ENCODE data around the gene MBNL2.

The MBNL2 gene

DNA sequence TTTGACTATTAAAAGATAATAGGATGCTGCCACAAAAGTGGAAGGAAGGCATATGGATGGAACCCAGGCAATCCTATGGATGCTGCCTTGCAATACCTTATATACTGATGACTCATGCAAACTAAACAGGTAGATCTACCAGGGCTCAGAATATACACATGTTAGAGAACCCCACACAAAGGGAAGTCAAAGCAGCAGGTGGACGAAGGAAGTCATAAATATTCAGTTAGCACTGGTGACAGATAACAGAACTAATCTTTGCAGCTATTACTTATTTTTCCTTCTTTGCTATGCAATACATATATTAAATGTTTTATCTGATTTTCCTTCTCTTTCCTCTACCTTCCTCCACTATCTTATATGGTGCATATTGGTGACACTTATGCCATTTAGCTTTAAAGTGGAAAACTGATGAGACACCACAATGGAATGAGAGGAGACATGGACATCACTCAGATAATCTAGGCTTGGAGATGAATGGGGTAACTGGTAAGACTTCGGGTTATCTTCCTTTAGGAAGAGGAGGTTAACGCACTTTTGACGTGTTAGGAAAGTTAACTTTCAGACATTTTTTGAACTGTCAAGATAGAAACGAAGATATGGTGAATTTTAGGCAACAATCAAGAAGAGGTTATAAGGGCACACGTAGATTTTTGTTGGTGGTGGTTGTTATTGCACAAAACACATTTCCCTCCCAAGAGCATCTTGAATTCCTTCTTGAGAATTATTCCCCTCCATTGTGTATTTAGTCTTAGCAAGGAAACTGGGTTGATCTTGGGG is 39.8 kb upstream of the MBNL2 start:
- H3K27ac ChIP-seq (replicated peaks; ENCODE audit: low read length), result no peak overlapping the region
- H2BK120ac ChIP-seq (ENCODE audit: low read depth, low read length), result no peak overlapping the region
- H3K27me3 ChIP-seq (ENCODE audit: control insufficient read depth in 3 of 3, insufficient read depth in 3 of 3, low read depth in 1 of 3, low read length in 3 of 3), result peaks cover 0 to 7% (median 0%) of the 10 kb centered on the region in 3 experiments
- peaks cover 0 to 2% of the 10 kb centered on the region in 2 donors for H3K4me1 ChIP-seq (ENCODE audit: control insufficient read depth in 2 of 2, insufficient read depth in 1 of 2, low read depth in 1 of 2, low read length in 2 of 2)
- H3K9me3 ChIP-seq (replicated peaks in 1 of 2; ENCODE audit: control insufficient read depth in 2 of 2, insufficient read depth in 1 of 2, low read depth in 1 of 2, low read length in 2 of 2), result no peaks in the 10 kb centered on the region
- no CpG with 5 or more reads among the region's 6 CpGs for WGBS, 2 donors (ENCODE audit: extremely low coverage in 2 of 2, insufficient read length in 2 of 2, insufficient replicate concordance in 1 of 2)
- no peak overlapping the region for H3K4me3 ChIP-seq (ENCODE audit: low read length in 2 of 2)
- H2BK12ac ChIP-seq (ENCODE audit: low read length), result no peak overlapping the region
- H4K91ac ChIP-seq (ENCODE audit: low read depth, low read length, poor library complexity), result no peak overlapping the region
- H3K79me1 ChIP-seq (ENCODE audit: low read depth, low read length), result no peaks in the 10 kb centered on the region
- H3K14ac ChIP-seq (ENCODE audit: low read length), result no peak overlapping the region
- no peaks in the 10 kb centered on the region for H3K36me3 ChIP-seq (replicated peaks in 1 of 2; ENCODE audit: control insufficient read depth in 2 of 2, insufficient read depth in 2 of 2, low read length in 2 of 2)
- H2BK15ac ChIP-seq (ENCODE audit: low read length), result no peak overlapping the region
- no peak overlapping the region for H3K9ac ChIP-seq (ENCODE audit: low read depth, low read length, poor library complexity)
- H3K4me2 ChIP-seq (ENCODE audit: insufficient read depth, low read length, poor library complexity, severe bottlenecking), result no peak overlapping the region
- no peak overlapping the region for H2AK5ac ChIP-seq (ENCODE audit: low read depth, low read length)
- H4K8ac ChIP-seq (ENCODE audit: low read depth, low read length), result no peak overlapping the region
- no peak overlapping the region for H2AFZ ChIP-seq (ENCODE audit: low read length)
- H3K23ac ChIP-seq (ENCODE audit: low read depth, low read length, poor library complexity), result no peak overlapping the region
- H2BK5ac ChIP-seq (ENCODE audit: low read length), result no peak overlapping the region
- no peak overlapping the region for H3K18ac ChIP-seq (ENCODE audit: low read length)
- H3K4ac ChIP-seq (ENCODE audit: low read length), result no peak overlapping the region
- no peak for DNase-seq (ENCODE audit: low spot score)

DNA sequence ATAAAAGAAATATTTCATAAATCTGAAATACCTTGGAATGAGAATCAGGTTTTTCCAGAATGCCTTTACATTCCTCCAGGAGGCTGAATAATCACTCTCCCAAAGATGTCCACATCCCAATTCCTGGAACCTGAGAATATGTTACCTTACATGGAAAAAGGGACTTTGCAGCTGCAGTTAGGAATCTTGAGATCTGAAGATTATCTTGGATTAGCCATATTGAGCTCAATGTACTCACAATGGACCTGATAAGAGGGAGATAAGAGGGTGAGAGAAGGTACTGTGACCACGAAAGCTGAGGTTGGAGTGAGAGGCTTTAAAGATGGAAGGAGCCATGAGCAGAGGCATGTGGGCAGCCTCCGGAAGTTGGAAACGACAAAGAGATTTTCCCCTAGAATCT is 36.8 kb upstream of the MBNL2 start:
- Histone ChIP-seq H2AK5ac (ENCODE audit: low read depth, low read length) (no peak overlapping the region), H3K14ac (ENCODE audit: low read length) (no peak overlapping the region), H3K9ac (ENCODE audit: low read depth, low read length, poor library complexity) (no peak overlapping the region), H3K4me2 (ENCODE audit: insufficient read depth, low read length, poor library complexity, severe bottlenecking) (no peak overlapping the region), H4K91ac (ENCODE audit: low read depth, low read length, poor library complexity) (no peak overlapping the region), H3K4me3 (ENCODE audit: low read length in 2 of 2) (no peak overlapping the region), H2BK15ac (ENCODE audit: low read length) (no peak overlapping the region), H3K9me3 (replicated peaks in 1 of 2; ENCODE audit: control insufficient read depth in 2 of 2, insufficient read depth in 1 of 2, low read depth in 1 of 2, low read length in 2 of 2) (no peaks in the 10 kb centered on the region), H3K4me1 (ENCODE audit: control insufficient read depth in 2 of 2, insufficient read depth in 1 of 2, low read depth in 1 of 2, low read length in 2 of 2) (peaks cover 0 to 2% of the 10 kb centered on the region in 2 donors), H3K79me1 (ENCODE audit: low read depth, low read length) (no peaks in the 10 kb centered on the region), H3K27ac (replicated peaks; ENCODE audit: low read length) (no peak overlapping the region), H2BK12ac (ENCODE audit: low read length) (no peak overlapping the region), H3K36me3 (replicated peaks in 1 of 2; ENCODE audit: control insufficient read depth in 2 of 2, insufficient read depth in 2 of 2, low read length in 2 of 2) (no peaks in the 10 kb centered on the region), H3K27me3 (ENCODE audit: control insufficient read depth in 3 of 3, insufficient read depth in 3 of 3, low read depth in 1 of 3, low read length in 3 of 3) (peaks cover 0 to 7% (median 0%) of the 10 kb centered on the region in 3 experiments), H2BK120ac (ENCODE audit: low read depth, low read length) (no peak overlapping the region), H3K18ac (ENCODE audit: low read length) (no peak overlapping the region), H2BK5ac (ENCODE audit: low read length) (no peak overlapping the region), H3K23ac (ENCODE audit: low read depth, low read length, poor library complexity) (no peak overlapping the region), H3K4ac (ENCODE audit: low read length) (no peak overlapping the region), H4K8ac (ENCODE audit: low read depth, low read length) (no peak overlapping the region), H2AFZ (ENCODE audit: low read length) (no peak overlapping the region)
- DNase-seq (ENCODE audit: low spot score), result no peak
- no CpG with 5 or more reads among the region's 3 CpGs for WGBS, 2 donors (ENCODE audit: extremely low coverage in 2 of 2, insufficient read length in 2 of 2, insufficient replicate concordance in 1 of 2)

DNA sequence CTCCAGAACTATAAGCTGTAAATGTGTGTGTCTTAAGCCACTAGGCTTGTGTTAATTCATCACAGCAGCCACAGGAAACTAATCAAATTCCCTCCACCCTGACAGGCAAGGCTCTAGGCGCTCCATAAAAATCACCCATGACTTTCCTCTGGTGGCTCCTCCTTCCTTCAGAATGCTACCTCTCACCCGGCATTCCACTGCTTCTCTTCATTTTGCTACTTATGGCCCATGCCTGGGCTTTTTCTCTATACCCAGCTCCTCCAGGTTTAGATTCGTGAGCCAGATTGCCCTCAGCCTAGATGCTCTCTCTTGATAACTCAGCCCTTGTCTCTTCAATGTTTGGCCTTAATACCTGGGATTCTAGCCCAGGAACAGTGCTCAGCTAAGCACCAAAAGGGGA is 36.4 kb upstream of the MBNL2 start:
- H3K36me3 ChIP-seq (replicated peaks in 1 of 2; ENCODE audit: control insufficient read depth in 2 of 2, insufficient read depth in 2 of 2, low read length in 2 of 2), result no peaks in the 10 kb centered on the region
- H3K18ac ChIP-seq (ENCODE audit: low read length), result no peak overlapping the region
- peaks cover 0 to 2% of the 10 kb centered on the region in 2 donors for H3K9me3 ChIP-seq (replicated peaks in 1 of 2; ENCODE audit: control insufficient read depth in 2 of 2, insufficient read depth in 1 of 2, low read depth in 1 of 2, low read length in 2 of 2)
- no peak overlapping the region for H3K9ac ChIP-seq (ENCODE audit: low read depth, low read length, poor library complexity)
- peaks cover 0 to 2% of the 10 kb centered on the region in 2 donors for H3K4me1 ChIP-seq (ENCODE audit: control insufficient read depth in 2 of 2, insufficient read depth in 1 of 2, low read depth in 1 of 2, low read length in 2 of 2)
- H3K79me1 ChIP-seq (ENCODE audit: low read depth, low read length), result no peaks in the 10 kb centered on the region
- H3K23ac ChIP-seq (ENCODE audit: low read depth, low read length, poor library complexity), result no peak overlapping the region
- no peak overlapping the region for H3K14ac ChIP-seq (ENCODE audit: low read length)
- no peak overlapping the region for H4K91ac ChIP-seq (ENCODE audit: low read depth, low read length, poor library complexity)
- H2AFZ ChIP-seq (ENCODE audit: low read length), result no peak overlapping the region
- H2AK5ac ChIP-seq (ENCODE audit: low read depth, low read length), result no peak overlapping the region
- no CpG with 5 or more reads among the region's 3 CpGs for WGBS, 2 donors (ENCODE audit: extremely low coverage in 2 of 2, insufficient read length in 2 of 2, insufficient replicate concordance in 1 of 2)
- H2BK12ac ChIP-seq (ENCODE audit: low read length), result no peak overlapping the region
- no peak overlapping the region for H4K8ac ChIP-seq (ENCODE audit: low read depth, low read length)
- peaks cover 0 to 7% (median 0%) of the 10 kb centered on the region in 3 experiments for H3K27me3 ChIP-seq (ENCODE audit: control insufficient read depth in 3 of 3, insufficient read depth in 3 of 3, low read depth in 1 of 3, low read length in 3 of 3)
- no peak overlapping the region for H3K4me2 ChIP-seq (ENCODE audit: insufficient read depth, low read length, poor library complexity, severe bottlenecking)
- H3K4ac ChIP-seq (ENCODE audit: low read length), result no peak overlapping the region
- no peak overlapping the region for H2BK120ac ChIP-seq (ENCODE audit: low read depth, low read length)
- no peak overlapping the region for H3K4me3 ChIP-seq (ENCODE audit: low read length in 2 of 2)
- no peak overlapping the region for H2BK5ac ChIP-seq (ENCODE audit: low read length)
- H3K27ac ChIP-seq (replicated peaks; ENCODE audit: low read length), result no peak overlapping the region
- DNase-seq (ENCODE audit: low spot score), result no peak
- no peak overlapping the region for H2BK15ac ChIP-seq (ENCODE audit: low read length)

- H3K27me3 ChIP-seq (ENCODE audit: control insufficient read depth in 3 of 3, insufficient read depth in 3 of 3, low read depth in 1 of 3, low read length in 3 of 3), result peaks cover 0 to 6% (median 0%) of the 10 kb centered on the region in 3 experiments
- H2BK120ac ChIP-seq (ENCODE audit: low read depth, low read length), result no peak overlapping the region
- H3K4ac ChIP-seq (ENCODE audit: low read length), result no peak overlapping the region
- H3K4me2 ChIP-seq (ENCODE audit: insufficient read depth, low read length, poor library complexity, severe bottlenecking), result no peak overlapping the region
- H2BK12ac ChIP-seq (ENCODE audit: low read length), result no peak overlapping the region
- peaks cover 0 to 2% of the 10 kb centered on the region in 2 donors for H3K9me3 ChIP-seq (replicated peaks in 1 of 2; ENCODE audit: control insufficient read depth in 2 of 2, insufficient read depth in 1 of 2, low read depth in 1 of 2, low read length in 2 of 2)
- H3K23ac ChIP-seq (ENCODE audit: low read depth, low read length, poor library complexity), result no peak overlapping the region
- no peaks in the 10 kb centered on the region for H3K79me1 ChIP-seq (ENCODE audit: low read depth, low read length)
- H4K8ac ChIP-seq (ENCODE audit: low read depth, low read length), result no peak overlapping the region
- WGBS, 2 donors (ENCODE audit: extremely low coverage in 2 of 2, insufficient read length in 2 of 2, insufficient replicate concordance in 1 of 2), result no CpG with 5 or more reads among the region's 8 CpGs
- H3K18ac ChIP-seq (ENCODE audit: low read length), result no peak overlapping the region
- H3K36me3 ChIP-seq (replicated peaks in 1 of 2; ENCODE audit: control insufficient read depth in 2 of 2, insufficient read depth in 2 of 2, low read length in 2 of 2), result no peaks in the 10 kb centered on the region
- H3K27ac ChIP-seq (replicated peaks; ENCODE audit: low read length), result no peak overlapping the region
- no peak overlapping the region for H2AK5ac ChIP-seq (ENCODE audit: low read depth, low read length)
- H2BK15ac ChIP-seq (ENCODE audit: low read length), result no peak overlapping the region
- no peak overlapping the region for H3K4me3 ChIP-seq (ENCODE audit: low read length in 2 of 2)
- no peak overlapping the region for H2AFZ ChIP-seq (ENCODE audit: low read length)
- no peak for DNase-seq (ENCODE audit: low spot score)
- H3K14ac ChIP-seq (ENCODE audit: low read length), result no peak overlapping the region
- H3K9ac ChIP-seq (ENCODE audit: low read depth, low read length, poor library complexity), result no peak overlapping the region
- no peak overlapping the region for H4K91ac ChIP-seq (ENCODE audit: low read depth, low read length, poor library complexity)
- H2BK5ac ChIP-seq (ENCODE audit: low read length), result no peak overlapping the region
- H3K4me1 ChIP-seq (ENCODE audit: control insufficient read depth in 2 of 2, insufficient read depth in 1 of 2, low read depth in 1 of 2, low read length in 2 of 2), result no peaks in the 10 kb centered on the region
These were observed 33.9 kb upstream of the MBNL2 start for GRCh38 chr13:97188207-97188606.

Measured in neuronal stem cell (in vitro differentiated cells).